Camera-type eye (tissue), 1 donor: ENCODE results near the gene SH3BGRL3. TPM values are rescaled to one million over a fixed set of nuclear protein-coding genes. Genes with fewer than 3 reads are reported as not detected.

Source experiments
- total RNA-seq: library from RNA; depleted of rRNA; stranded (reverse); fragments of >200 nt; gene quantifications from one replicate; pipeline ENCODE4 v1.2.3, GENCODE V29; 2014

SH3BGRL3 gene
- 9.1 TPM for total RNA-seq

GRCh38 chr1:26279456-26280332 is at the start of gene SH3BGRL3:
Gene SH3BGRL3 (plus strand): TSS chr1:26280086. CDS start chr1:26280156, 70 bp downstream.

GRCh38 chr1:26233903-26234643 is 45.8 kb upstream of the SH3BGRL3 start, which contains the start of gene CEP85:
Gene CEP85 (plus strand): TSS chr1:26234200. CDS start chr1:26239784, 5,584 bp downstream.

GRCh38 chr1:26306290-26307229 is 26.7 kb downstream of the SH3BGRL3 start, which contains the start of gene UBXN11:
Gene UBXN11 (minus strand): TSS chr1:26306636. CDS start chr1:26302883, 3,753 bp downstream.

GRCh38 chr1:26317612-26318337 is 37.9 kb downstream of the SH3BGRL3 start, which contains the start of gene CD52:
Gene CD52 (plus strand): TSS chr1:26317958. CDS start chr1:26318018, 60 bp downstream.

Other genes starting within 250 kb of the SH3BGRL3 start
- not detected for gene SLC30A2, start 234.0 kb upstream of the SH3BGRL3 start, total RNA-seq
- 6.3 TPM for gene TRIM63, start 212.5 kb upstream of the SH3BGRL3 start, total RNA-seq
- gene PDIK1L, start 168.3 kb upstream of the SH3BGRL3 start, total RNA-seq: 32.9 TPM
- gene FAM110D, start 121.0 kb upstream of the SH3BGRL3 start, total RNA-seq: 0.60 TPM
- gene C1orf232, start 111.1 kb upstream of the SH3BGRL3 start, total RNA-seq: not detected
- gene ZNF593, start 110.2 kb upstream of the SH3BGRL3 start, total RNA-seq: 11.1 TPM
- 41.3 TPM for gene ZNF593OS, start 108.3 kb upstream of the SH3BGRL3 start, total RNA-seq
- gene CNKSR1, start 102.6 kb upstream of the SH3BGRL3 start, total RNA-seq: 8.4 TPM
- not detected for gene CATSPER4, start 89.5 kb upstream of the SH3BGRL3 start, total RNA-seq
- gene CEP85, start 45.9 kb upstream of the SH3BGRL3 start, total RNA-seq: 27.4 TPM
- gene UBXN11, start 26.6 kb downstream of the SH3BGRL3 start, total RNA-seq: 25.1 TPM
- gene CD52, start 37.9 kb downstream of the SH3BGRL3 start, total RNA-seq: not detected
- gene CRYBG2, start 74.0 kb downstream of the SH3BGRL3 start, total RNA-seq: 1.9 TPM
- gene ZNF683, start 92.7 kb downstream of the SH3BGRL3 start, total RNA-seq: not detected
- gene LIN28A, start 130.7 kb downstream of the SH3BGRL3 start, total RNA-seq: not detected
- 47.7 TPM for gene DHDDS, start 152.2 kb downstream of the SH3BGRL3 start, total RNA-seq
- gene HMGN2, start 192.4 kb downstream of the SH3BGRL3 start, total RNA-seq: 449 TPM
- gene RPS6KA1, start 249.7 kb downstream of the SH3BGRL3 start, total RNA-seq: 10.8 TPM